NCI-H226 (cell line): ENCODE data around the gene EIF2S3B.
"Not testable (repeated sequence)": the region's sequence is repeated elsewhere in the genome, so short reads cannot be mapped to it uniquely, and the experiment has no call there.

Source experiments
- DNase-seq: peaks from one replicate; pipeline ENCODE4 v3.0.0-alpha.2; 2015

EIF2S3B gene

GRCh38 chr12:10505620-10506019, at the start of gene EIF2S3B:
EIF2S3B (plus strand) TSS chr12:10505890; CDS start chr12:10505903, 13 bp downstream.
- DNase-seq = no peak

DNA sequence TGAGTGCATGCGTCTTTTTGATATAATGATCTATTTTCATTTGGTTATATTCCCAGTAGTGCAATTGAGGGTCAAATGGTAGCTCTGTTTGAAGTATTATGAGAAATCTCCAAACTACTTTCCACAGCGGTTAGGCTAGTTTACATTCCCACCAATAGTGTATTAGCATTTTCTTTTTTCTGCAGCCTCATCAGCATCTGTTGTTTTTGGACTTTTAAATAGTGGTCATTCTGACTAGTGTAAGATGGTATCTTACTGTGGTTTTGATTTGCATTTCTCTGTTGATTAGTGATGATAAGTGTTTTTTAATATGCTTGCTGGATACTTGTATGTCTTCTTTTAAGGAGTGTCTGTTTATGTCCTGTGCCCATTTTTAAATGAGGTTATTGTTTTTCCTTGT, 48.8 kb upstream of the EIF2S3B start:
- no peak for DNase-seq

DNA sequence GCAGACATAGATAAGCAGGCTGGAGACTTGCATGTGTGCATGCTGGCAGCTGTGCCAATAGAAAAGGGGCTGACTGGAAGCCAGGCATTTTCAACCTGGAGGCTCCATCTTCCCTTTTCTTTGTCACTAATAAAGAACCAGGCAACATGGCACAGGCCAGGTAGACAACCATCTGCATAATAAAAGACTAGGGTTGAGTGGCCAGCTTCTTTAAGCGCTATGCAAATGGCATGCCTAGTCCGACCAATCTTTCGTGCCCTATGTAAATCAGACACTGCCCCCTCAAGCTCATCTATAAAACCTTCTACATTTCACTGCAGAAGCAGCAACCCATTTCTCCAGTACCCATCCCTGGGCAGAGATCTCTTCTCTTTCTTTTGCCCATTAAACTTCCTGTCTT, 47.9 kb upstream of the EIF2S3B start:
- DNase-seq = no peak

DNA sequence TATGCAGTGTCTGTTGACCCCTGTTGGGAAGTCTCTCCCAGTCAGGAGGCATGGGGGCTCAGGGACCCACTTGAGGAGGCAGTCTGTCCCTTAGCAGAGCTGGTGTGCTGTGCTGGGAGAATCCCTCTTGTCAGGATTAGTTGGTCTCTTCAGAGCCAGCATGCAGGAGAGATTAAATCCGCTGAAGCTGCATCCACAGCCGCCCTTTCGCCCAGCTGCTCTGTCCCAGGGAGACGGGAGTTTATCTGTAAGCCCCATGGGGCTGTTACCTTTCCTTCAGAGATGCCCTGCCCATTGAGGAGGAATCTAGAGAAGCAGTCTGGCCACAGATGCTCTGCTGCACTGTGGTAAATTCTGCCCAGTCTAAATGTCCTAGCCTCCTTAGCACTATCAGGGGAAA, 39.4 kb upstream of the EIF2S3B start:
- no peak for DNase-seq

GRCh38 chr12:10469701-10470100, 36.0 kb upstream of the EIF2S3B start:
- no peak for DNase-seq

GRCh38 chr12:10472808-10473207, 32.9 kb upstream of the EIF2S3B start:
- not testable (repeated sequence) for DNase-seq

- not testable (repeated sequence) for DNase-seq
These were observed 23.8 kb upstream of the EIF2S3B start for GRCh38 chr12:10481901-10482300.

DNA sequence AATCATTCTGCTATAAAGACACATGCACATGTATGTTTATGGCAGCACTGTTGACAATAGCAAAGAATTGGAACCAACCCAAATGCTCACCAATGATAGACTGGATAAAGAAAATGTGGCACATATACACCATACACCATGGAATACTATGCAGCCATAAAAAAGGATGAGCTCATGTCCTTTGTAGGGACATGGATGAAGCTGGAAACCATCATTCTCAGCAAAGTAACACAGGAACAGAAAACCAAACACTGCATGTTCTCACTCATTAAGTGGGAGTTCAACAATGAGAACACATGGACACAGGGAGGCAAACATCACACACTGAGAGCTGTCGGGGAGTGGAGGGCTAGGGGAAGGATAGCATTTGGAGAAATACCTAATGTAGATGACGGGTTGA, 18.4 kb upstream of the EIF2S3B start:
- DNase-seq = not testable (repeated sequence)

GRCh38 chr12:10491766-10492165, 13.9 kb upstream of the EIF2S3B start:
- no peak for DNase-seq

DNA sequence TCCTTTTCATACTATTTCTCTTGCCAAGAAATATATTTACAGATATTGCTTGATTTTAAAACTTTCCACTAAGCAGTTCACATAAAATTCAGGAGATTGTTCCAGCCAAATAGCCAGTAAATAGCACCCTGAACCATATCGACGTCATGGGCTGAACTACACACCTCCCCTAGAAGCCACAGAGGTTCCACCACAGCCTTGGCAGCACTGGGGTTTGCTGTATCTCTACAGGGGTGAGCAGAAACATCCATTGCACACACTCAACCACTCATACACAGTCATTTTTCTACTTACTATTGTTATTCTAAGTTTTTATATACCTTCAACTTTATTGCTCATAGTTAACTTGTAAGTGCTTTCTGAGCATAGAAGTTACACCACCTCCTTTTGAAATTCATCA, 8.1 kb upstream of the EIF2S3B start:
- DNase-seq = no peak

- DNase-seq = no peak
These were observed 7.6 kb upstream of the EIF2S3B start for GRCh38 chr12:10498042-10498441.

GRCh38 chr12:10501030-10501429, 4.7 kb upstream of the EIF2S3B start:
- no peak for DNase-seq

GRCh38 chr12:10503460-10503859, 2.2 kb upstream of the EIF2S3B start:
- no peak for DNase-seq

GRCh38 chr12:10511756-10512355, 6.2 kb downstream of the EIF2S3B start:
- DNase-seq = no peak

DNA sequence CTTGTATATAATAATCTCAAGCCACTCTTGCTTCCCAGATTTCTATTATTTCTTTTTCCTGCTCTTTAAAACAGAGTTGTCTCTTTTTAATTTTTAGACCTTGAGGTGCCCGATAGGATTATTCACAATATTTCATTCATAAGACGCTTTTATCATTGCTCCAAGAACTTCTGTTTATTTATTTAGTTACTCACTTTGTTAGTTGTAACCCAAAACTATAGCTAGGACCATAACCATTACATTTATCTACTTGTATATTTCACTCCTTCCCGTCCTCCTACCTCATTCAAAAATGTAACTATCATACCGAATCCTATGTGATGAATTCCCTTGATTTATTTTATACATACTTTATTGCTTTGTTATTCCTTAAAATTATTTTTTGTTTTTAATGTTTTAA, 7.1 kb downstream of the EIF2S3B start:
- DNase-seq = no peak

DNA sequence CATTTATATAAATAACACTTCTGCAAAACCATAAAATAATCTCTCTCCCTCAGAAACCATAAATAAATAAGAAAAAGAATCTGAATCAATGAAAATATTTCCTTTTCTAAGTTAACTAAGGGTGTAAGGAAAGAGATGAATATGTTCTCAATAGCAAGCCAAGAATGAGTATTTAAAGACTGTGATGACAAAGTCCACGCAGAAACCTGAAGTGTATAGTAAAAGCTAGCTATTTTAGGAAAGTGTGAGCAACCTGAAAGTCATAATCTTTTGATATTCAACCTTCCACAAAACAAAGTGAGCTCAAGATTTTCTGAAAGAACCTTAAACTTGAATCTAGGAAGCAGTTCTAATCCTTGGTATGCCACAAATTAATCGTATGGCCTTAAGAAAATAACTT, 15.9 kb downstream of the EIF2S3B start:
- DNase-seq = no peak

- DNase-seq = no peak
These were observed 22.7 kb downstream of the EIF2S3B start for GRCh38 chr12:10528174-10528953.

DNA sequence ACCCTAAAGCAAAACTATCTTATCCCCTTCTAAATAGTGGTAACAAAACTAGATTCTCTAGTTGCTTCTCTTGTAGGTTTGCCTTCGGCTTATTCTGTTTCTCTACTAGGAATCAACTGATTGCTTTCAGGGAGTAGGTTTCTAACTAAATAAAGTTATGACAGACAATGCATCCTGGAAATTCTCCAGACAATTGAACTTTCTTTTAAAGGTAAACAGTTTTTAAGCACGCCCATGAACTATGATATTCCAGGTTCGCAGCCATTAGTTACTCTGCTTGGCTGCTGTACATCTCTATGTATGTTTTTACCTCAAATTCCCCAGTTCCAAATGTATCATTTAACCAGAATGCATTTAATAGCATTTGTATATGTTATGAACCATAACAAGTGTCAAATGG, 23.9 kb downstream of the EIF2S3B start:
- DNase-seq = no peak

GRCh38 chr12:10537721-10538120, 32.0 kb downstream of the EIF2S3B start:
- DNase-seq = no peak

DNA sequence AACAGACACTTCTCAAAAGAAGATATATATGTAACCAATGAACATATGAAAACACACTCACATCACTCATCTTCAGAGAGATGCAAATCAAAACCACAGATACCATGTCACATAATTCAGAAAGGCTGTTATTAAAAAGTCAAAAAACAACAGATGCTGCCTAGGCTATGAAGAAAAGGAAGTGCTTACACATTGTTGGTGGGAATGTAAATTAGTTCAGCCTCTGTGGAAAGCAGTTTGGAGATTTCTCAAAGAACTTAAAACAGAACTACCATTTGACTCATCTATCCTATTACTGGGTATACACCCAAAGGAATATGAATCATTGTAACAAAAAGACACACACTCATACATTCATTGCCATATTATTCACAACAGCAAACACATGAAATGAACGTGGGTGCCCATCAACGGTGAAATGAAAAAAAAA, 35.1 kb downstream of the EIF2S3B start:
- peak; percentile 4 for DNase-seq

GRCh38 chr12:10543499-10543898, 37.8 kb downstream of the EIF2S3B start:
- DNase-seq = no peak

GRCh38 chr12:10551375-10551774, 45.7 kb downstream of the EIF2S3B start:
- no peak for DNase-seq

DNA sequence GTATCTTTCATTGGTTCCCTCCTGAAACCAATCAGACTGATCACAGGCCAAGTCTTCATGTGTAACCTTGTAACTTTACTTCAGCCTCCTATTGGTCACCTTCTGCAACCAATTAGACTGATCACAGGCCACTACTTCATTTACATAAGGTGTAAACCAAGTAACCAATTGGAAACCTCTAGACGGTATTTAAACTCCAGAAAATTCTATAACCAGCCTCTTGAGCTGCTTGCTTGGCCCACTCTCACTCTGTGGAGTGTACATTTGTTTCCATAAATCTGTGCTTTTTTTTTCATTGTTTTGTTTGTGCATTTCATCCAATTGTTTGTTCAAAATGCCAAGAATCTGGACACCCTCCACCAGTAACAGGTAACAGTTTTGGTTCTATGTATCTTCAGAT, 47.5 kb downstream of the EIF2S3B start:
- DNase-seq = no peak

DNA sequence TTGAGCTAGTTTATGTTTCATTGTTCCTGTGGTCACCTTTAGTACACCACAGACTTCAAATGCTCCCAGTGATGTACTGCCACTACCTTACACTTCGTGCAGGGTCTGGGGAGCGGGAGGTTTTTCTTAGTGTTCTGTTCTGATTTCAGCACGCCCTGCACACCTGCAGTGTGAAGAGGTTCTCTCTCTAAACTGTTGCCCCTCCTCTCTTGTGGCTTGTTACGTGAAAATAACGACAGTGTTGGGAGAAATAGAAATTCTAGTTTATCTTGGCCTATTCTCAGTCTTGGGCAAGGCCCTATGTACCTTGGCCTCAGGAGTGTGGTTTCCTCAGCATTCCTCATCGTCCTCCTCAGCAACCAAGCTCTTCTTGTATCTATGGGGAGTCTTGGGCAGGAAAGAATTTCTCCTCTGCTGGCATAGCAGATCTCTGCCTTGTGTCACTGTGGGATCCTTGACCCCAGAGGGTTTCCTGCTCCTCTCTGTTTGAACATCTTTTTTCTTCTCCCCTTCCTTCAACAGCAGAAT, 48.6 kb downstream of the EIF2S3B start:
- no peak for DNase-seq
